HG03039 (cell line): ENCODE results near the gene TPCN1.

Experiments used
- ATAC-seq: cut with Tn5 transposase; IDR thresholded peaks from one replicate; pipeline ENCODE4 v1.9.1; 2021; ENCODE audit warnings: mild to moderate bottlenecking, moderate library complexity; ENCODE audit not compliant: unreplicated experiment

TPCN1 gene

DNA sequence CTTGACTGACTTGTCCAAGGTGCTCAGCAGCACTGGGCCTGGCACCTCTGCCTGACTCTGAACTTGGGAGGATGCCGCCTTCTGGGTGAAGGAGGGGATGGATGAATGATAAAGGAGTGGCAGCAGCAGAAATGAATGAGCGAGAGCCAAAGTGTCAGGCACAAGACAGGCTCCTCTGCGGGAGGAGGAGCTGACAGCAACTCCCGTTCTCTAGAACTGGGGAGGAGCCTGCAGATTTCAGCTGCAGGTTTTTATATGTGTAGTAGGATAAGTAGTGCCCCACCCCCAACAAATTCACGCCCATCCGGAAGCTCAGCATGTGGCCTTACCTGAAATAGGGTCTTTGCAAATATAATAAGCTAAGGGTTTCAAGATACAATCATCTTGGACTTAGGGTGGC lies 80.5 kb downstream of the TPCN1 start:
- ATAC-seq: no peak

GRCh38 chr12:113302466-113302865 lies 81.2 kb downstream of the TPCN1 start:
- no peak for ATAC-seq

GRCh38 chr12:113302886-113303640 lies 81.8 kb downstream of the TPCN1 start:
- no peak for ATAC-seq

DNA sequence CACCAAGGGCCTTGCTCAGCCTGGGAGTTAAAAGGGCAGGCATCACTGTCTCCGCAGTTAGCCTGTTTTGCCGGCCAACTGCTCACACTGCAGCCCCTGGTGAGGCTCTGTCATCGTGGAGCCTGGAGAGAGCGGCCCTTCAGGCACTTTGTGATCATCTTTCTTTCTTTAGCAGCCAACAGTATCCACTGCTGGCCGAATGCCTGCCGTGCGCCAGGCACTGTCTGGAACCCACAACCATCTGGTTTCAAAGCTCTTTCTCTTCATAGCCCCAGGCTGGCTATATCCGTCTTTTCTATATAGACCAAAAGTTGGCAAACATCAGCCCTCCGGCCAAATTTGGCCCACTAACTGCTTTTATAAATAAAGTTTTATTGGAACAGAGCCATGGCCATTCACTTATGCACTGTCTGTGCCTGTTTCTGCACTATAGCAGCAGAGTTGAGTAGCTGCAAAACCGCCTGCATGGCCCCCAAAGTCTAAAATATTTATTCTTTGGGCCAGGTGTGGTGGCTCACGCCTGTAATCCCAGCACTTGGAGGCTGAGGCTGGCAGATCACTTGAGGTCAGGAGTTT lies 84.1 kb downstream of the TPCN1 start:
- ATAC-seq: no peak

- ATAC-seq: no peak
These were observed 85.1 kb downstream of the TPCN1 start for GRCh38 chr12:113306382-113306781.

GRCh38 chr12:113310489-113310888 lies 89.2 kb downstream of the TPCN1 start:
- ATAC-seq: no peak

- no peak for ATAC-seq
These were observed 92.9 kb downstream of the TPCN1 start for GRCh38 chr12:113314121-113314529.

GRCh38 chr12:113315358-113315757 lies 94.1 kb downstream of the TPCN1 start:
- ATAC-seq: no peak

DNA sequence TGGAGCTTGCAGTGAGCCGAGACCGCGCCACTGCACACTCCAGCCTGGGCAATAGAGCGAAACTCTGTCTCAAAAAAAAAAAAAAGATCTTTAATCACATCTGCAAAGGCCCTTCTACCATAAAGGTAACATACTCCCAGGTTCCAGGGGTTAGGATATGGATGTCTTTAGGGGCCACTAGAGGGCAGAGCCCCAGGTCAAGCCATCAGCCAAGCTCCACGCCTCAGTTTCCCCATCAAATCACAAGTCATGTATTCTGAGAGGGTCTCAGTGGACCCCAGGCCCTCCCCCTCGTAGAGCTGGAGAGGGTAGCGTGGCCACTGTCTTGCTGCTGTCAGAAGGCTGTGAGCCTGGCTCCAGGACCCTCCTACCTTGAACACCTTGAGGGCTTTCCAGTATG lies 94.9 kb downstream of the TPCN1 start:
- ATAC-seq: no peak

DNA sequence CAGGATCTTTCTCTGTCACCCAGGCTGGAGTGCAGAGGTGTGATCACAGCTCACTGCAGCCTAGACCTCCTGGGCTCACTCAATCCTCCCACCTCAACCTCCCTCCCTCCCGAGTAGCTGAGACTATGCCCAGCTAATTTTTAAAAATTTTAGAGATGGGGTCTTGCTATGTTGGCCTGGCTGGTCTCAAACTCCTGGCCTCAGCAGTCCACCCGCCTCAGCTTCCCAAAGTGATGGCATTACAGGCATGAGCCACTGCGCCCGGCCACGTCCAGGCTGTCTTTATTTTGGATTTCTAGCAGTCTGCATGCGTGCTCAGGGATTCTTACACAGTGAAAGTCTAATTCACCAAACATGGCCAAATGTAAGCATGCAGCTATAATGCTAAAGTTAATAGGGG lies 95.9 kb downstream of the TPCN1 start:
- ATAC-seq: no peak

DNA sequence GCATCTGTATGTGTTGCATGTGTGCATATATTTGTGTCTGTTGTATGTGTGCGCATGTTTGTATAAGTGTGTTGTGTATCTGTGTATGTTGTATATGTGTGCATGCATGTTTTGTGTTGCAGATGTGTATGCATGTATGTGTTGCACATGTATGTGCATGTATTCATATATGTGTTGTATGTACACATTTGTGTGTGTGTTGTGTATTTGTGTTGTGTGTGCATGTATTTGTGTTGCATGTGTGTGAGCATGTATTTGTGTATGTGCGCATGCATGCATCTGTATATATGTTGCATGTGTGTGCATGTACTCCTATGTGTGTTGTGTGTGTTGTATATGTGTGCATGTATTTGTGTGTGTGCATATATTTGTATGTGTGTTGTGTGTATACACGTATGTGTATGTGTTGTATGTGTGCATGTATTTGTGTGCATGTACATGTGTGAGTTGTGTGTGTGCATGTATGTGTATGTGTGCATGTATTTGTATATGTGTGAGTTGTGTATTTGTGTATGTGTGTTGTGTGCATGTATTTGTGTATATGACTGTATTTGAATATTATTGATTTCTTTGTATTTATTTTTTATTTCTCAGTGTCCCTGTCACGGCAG lies 96.9 kb downstream of the TPCN1 start:
- no peak for ATAC-seq

DNA sequence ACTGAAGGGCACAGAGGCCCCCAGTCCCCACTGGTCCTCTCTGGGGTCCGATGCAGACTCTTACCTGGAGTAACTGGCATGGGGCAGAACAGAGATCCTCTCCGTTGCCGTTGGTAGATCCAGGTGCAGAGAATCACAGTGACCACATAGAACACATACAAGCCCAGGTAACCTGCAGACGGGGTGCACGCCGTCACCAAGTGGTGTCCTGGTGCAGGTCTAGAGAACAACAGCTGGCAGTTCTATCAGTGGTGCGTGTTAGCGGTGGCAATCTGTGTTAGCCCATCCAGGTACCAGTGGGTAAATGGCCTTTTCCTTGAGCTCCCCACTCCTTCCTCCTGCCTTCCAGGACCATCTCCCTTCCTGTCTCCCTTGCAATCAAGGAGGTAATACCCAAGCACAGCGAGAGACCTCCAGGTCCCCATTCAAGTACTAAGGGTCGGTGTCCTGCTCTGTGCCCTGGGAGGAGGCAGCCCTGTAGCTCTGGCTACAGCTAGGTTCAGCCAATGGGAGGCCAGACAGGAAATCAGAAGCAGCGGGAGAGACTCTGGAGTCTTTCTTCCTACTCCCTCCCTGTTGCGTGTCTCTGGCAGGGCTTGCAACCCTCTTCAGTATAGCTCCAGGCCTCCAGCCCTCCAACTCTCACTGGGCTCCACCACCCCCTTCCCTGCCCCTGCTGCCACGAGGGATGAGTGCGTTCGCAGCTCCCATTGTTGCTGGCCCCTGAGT lies 97.8 kb downstream of the TPCN1 start:
- no peak for ATAC-seq

GRCh38 chr12:113320401-113320800 lies 99.1 kb downstream of the TPCN1 start:
- ATAC-seq: no peak

- ATAC-seq: no peak
These were observed 101.1 kb downstream of the TPCN1 start for GRCh38 chr12:113322343-113322742.

- ATAC-seq: no peak
These were observed 104.7 kb downstream of the TPCN1 start for GRCh38 chr12:113325916-113326315.

- ATAC-seq: no peak
These were observed 105.6 kb downstream of the TPCN1 start for GRCh38 chr12:113326775-113327395.

GRCh38 chr12:113328368-113328889 lies 107.2 kb downstream of the TPCN1 start:
- ATAC-seq: no peak

- ATAC-seq: no peak
These were observed 107.9 kb downstream of the TPCN1 start for GRCh38 chr12:113329022-113329790.

- no peak for ATAC-seq
These were observed 108.6 kb downstream of the TPCN1 start for GRCh38 chr12:113329791-113330417.

- ATAC-seq: no peak
These were observed 109.2 kb downstream of the TPCN1 start for GRCh38 chr12:113330505-113330904.
